ENCODE data around the gene CARS1. TPM values are rescaled to one million over a fixed set of nuclear protein-coding genes. Genes with fewer than 3 reads are reported as not detected.
A peak's percentile ranks its signal among the peaks of the same experiment; 100 is the strongest.

The CARS1 gene
- total RNA-seq, 1 donor from 2014 or later, result 14.3 TPM

GRCh38 chr11:2994336-2994730 lies 62.9 kb downstream of the CARS1 start:
- Histone ChIP-seq H3K9me3 (replicated peaks) (no peaks in the 10 kb centered on the region), H3K27ac (replicated peaks) (no peak overlapping the region), H3K27me3 (ENCODE audit: low read depth) (no peaks in the 10 kb centered on the region), H3K36me3 (peaks cover under 1% of the 10 kb centered on the region), H3K4me1 (peaks cover 33% of the 10 kb centered on the region), H3K4me3 (no peak overlapping the region)
- intact Hi-C loops (cut with micrococcal nuclease), result no loop called here
- no peak for TF ChIP-seq CTCF (IDR thresholded peaks at IDR 0.05; ENCODE audit: borderline replicate concordance)
- DNase-seq, result no peak

- intact Hi-C loops (cut with micrococcal nuclease), result no loop called here
- no peak for TF ChIP-seq CTCF (IDR thresholded peaks at IDR 0.05; ENCODE audit: borderline replicate concordance)
- Histone ChIP-seq H3K27me3 (ENCODE audit: low read depth) (no peaks in the 10 kb centered on the region), H3K4me1 (peaks cover 46% of the 10 kb centered on the region), H3K27ac (replicated peaks) (no peak overlapping the region), H3K4me3 (peak overlapping the region; percentile 90), H3K36me3 (no peaks in the 10 kb centered on the region), H3K9me3 (replicated peaks) (no peaks in the 10 kb centered on the region)
- no peak for DNase-seq
These were observed 64.3 kb downstream of the CARS1 start for GRCh38 chr11:2992997-2993325.

- peak; percentile 96 for DNase-seq
- H3K9me3 ChIP-seq (replicated peaks), result no peaks in the 10 kb centered on the region
- no peaks in the 10 kb centered on the region for H3K27me3 ChIP-seq (ENCODE audit: low read depth)
- peaks cover 52% of the 10 kb centered on the region for H3K4me1 ChIP-seq
- intact Hi-C loops (cut with micrococcal nuclease), result no loop called here
- H3K4me3 ChIP-seq, result peak within 1 kb of the TSS; percentile 90
- H3K36me3 ChIP-seq, result no peaks in the 10 kb centered on the region
- peak within 1 kb of the TSS; percentile 94 for H3K27ac ChIP-seq (replicated peaks)
- no peak for TF ChIP-seq CTCF (IDR thresholded peaks at IDR 0.05; ENCODE audit: borderline replicate concordance)
These were observed 64.8 kb downstream of the CARS1 start, which contains the start of gene NAP1L4 for GRCh38 chr11:2992234-2992996. Gene NAP1L4 (minus strand): TSS chr11:2992329. CDS start chr11:2979220, 13,109 bp downstream.

GRCh38 chr11:2991452-2992233 lies 65.6 kb downstream of the CARS1 start:
- intact Hi-C loops (cut with micrococcal nuclease), result no loop called here
- Histone ChIP-seq H3K27ac (replicated peaks) (peak overlapping the region; percentile 94), H3K4me1 (peaks cover 60% of the 10 kb centered on the region), H3K36me3 (no peaks in the 10 kb centered on the region), H3K9me3 (replicated peaks) (no peaks in the 10 kb centered on the region), H3K27me3 (ENCODE audit: low read depth) (no peaks in the 10 kb centered on the region), H3K4me3 (peak overlapping the region; percentile 90)
- TF ChIP-seq CTCF (IDR thresholded peaks at IDR 0.05; ENCODE audit: borderline replicate concordance), result no peak
- no peak for DNase-seq

GRCh38 chr11:2990617-2991451 lies 66.4 kb downstream of the CARS1 start:
- intact Hi-C loops (cut with micrococcal nuclease), result no loop called here
- no peak for DNase-seq
- H3K4me1 ChIP-seq, result peaks cover 62% of the 10 kb centered on the region

More at GRCh38 chr11:2990617-2991451, 66.4 kb downstream of the CARS1 start:
- peak overlapping the region; percentile 90 for H3K4me3 ChIP-seq
- TF ChIP-seq CTCF (IDR thresholded peaks at IDR 0.05; ENCODE audit: borderline replicate concordance), result no peak
- no peaks in the 10 kb centered on the region for H3K36me3 ChIP-seq
- no peaks in the 10 kb centered on the region for H3K27me3 ChIP-seq (ENCODE audit: low read depth)
- no peaks in the 10 kb centered on the region for H3K9me3 ChIP-seq (replicated peaks)
- peak overlapping the region; percentile 94 for H3K27ac ChIP-seq (replicated peaks)
